ENCODE data around the gene HCST.

The HCST gene

DNA sequence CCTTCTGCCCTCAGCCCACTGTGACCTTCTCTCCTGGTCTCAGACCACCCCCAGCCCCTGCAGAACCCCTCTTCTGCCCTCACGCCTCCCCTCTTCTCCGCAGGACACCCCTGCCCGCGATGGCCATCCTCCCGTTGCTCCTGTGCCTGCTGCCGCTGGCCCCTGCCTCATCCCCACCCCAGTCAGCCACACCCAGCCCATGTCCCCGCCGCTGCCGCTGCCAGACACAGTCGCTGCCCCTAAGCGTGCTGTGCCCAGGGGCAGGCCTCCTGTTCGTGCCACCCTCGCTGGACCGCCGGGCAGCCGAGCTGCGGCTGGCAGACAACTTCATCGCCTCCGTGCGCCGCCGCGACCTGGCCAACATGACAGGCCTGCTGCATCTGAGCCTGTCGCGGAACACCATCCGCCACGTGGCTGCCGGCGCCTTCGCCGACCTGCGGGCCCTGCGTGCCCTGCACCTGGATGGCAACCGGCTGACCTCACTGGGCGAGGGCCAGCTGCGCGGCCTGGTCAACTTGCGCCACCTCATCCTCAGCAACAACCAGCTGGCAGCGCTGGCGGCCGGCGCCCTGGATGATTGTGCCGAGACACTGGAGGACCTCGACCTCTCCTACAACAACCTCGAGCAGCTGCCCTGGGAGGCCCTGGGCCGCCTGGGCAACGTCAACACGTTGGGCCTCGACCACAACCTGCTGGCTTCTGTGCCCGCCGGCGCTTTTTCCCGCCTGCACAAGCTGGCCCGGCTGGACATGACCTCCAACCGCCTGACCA lies 37.2 kb downstream of the HCST start:
- DNase-seq = no peak

DNA sequence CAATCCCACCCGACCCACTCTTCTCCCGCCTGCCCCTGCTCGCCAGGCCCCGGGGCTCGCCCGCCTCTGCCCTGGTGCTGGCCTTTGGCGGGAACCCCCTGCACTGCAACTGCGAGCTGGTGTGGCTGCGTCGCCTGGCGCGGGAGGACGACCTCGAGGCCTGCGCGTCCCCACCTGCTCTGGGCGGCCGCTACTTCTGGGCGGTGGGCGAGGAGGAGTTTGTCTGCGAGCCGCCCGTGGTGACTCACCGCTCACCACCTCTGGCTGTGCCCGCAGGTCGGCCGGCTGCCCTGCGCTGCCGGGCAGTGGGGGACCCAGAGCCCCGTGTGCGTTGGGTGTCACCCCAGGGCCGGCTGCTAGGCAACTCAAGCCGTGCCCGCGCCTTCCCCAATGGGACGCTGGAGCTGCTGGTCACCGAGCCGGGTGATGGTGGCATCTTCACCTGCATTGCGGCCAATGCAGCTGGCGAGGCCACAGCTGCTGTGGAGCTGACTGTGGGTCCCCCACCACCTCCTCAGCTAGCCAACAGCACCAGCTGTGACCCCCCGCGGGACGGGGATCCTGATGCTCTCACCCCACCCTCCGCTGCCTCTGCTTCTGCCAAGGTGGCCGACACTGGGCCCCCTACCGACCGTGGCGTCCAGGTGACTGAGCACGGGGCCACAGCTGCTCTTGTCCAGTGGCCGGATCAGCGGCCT lies 37.9 kb downstream of the HCST start:
- no peak for DNase-seq

DNA sequence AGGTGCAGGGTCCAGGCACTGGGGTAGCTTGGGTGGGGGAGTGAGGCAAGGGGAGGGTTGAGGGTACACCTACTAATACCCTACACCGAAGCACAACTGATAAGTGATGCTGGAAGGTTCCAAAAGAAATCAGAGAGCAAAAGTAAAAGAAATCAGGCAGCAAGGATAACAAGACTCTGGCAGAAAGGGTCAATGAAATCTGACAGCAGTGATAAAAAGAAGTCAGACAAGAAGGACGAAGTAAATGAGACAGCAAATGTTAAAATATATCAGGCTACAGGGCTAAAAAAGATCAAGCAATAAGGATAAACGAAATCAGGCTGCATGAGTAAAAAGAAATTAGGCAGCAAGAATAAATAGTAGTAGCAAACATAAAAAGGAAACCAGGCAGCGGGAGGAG lies 38.5 kb downstream of the HCST start:
- DNase-seq = no peak

DNA sequence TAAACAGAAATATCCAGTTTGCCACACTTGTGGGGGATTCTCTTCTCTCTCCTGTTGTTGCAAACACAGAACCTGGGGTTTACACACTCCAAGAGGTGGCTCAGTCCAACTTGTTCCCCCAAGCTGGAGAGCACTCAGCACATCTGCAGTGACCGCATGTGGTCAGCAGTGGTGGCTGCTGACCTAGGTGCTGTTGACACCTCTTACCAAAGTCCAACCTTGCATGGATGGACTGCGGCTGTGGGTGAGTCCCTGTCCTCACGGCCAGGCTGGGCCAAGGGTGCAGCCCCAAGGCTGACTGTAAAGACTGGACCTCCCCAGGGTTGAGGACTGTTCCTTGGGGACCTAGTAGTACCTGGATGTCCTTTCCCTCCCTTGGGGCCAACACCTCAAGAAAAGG lies 39.9 kb downstream of the HCST start:
- DNase-seq = no peak

DNA sequence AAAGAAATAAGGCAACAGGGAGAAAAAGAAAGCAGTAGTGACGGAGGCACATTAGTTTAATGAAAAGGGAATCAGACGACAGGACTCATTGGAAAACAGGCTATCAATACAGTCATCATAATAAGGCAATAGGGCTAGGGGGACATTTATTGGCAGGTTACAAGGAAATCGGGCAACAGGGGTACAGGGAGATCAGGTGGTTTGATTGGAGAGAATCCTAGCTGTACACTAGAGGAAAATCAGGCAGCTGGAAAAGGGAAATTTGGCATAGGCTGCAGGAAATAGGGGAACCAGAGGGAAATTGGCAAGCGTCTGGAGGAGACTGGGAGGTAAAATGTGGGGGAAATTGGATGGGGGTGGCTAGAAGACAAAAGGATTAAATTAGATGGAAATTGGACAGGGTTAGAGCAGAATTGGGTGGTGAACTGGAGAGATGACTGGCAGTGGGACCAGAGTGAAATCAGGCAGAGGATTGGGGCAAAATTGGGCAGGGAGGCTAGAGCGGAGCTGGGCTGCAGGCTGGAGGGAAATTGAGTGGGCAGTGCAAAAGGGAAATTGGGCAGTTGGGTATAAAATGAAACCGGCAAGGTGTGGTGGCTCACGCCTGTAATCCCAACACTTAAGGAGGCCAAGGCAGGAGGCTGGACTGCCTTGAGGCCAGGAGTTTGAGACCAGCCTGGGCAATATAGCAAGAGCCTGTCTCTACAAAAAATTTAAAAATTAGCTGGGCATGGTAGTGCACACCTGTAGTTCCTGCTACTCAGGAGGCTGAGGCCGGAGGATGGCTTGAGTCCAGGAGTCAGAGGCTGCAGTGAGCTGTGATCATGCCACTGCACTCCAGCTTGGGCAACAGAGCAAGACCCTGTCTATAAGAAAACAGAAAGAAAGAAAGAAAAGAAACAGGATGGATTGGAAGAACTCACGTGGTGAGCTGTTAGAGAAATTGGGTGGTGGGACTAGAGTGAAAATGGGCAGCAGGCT lies 41.3 kb downstream of the HCST start:
- no peak for DNase-seq

DNA sequence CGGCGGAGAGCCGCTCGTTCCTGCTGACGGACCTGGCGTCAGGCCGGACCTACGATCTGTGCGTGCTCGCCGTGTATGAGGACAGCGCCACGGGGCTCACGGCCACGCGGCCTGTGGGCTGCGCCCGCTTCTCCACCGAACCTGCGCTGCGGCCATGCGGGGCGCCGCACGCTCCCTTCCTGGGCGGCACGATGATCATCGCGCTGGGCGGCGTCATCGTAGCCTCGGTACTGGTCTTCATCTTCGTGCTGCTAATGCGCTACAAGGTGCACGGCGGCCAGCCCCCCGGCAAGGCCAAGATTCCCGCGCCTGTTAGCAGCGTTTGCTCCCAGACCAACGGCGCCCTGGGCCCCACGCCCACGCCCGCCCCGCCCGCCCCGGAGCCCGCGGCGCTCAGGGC lies 42.2 kb downstream of the HCST start:
- DNase-seq = no peak

DNA sequence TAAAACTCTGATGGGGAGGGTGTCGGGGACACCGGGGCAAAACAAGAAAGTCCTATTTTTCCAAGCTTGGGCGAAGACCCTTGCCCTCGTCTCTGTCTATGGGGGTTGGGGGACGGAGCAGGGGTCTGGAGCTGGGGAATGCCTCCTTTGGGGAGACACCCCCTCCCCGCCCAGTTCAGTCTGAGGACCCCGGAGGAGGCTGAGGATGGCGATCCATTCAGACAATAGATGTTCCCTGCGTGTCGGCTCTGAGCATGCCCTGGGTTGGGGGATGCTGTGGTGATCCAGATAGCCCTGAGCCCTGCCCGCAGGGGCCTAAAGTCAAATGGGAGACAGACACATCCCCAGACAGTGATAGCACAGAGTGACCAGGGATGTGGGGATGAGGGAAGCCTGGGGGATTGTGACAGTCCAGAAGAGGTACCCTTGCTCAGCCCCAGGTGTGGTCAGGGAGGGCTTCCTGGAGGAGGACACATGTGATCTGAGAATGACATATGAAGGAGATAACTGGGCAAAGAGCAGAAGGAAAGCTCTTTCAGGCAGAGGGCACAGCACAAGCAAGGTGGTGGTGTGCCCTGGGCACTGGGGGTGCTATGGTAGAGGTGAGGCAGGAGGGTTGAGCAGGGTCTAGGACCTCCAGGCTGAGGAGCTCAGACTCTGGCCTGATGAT lies 42.9 kb downstream of the HCST start:
- DNase-seq = no peak

DNA sequence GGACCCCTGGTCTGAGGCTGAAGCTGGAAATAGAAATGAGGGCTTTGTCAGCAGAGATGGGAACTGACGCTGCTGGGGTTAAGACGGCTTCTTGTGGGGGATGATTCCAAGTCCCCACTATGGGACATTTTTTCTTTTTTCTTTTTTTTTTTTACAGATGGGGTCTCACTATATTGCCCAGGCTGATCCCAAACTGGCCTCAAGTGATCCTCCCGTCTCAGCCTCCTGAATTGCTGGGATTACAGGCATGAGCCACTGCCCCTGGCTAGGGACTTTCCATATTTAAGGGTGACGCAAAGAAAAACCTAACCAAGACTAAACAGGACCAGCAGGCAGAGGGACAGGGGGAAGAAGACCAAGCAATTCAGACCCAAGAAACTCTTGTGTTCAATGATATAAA lies 43.9 kb downstream of the HCST start:
- no peak for DNase-seq

DNA sequence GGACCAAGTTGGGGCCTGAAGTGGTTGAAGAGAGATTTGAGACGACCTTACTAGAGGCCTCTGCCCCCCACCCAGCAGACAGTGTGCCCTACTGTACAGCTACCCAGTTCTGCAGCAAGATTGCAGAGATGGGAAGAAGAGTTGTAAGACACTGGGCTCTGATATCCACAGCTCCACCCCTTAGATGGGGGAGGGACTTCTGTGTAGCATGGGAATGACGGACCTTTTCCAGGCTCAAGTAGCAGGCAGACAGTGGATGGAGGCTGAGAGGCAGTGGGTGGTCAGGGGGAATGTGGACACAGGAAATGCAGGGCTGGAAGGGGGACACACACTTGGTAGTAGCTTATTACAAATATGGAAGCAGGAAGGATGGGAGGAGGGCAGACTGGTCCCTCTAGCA lies 46.8 kb downstream of the HCST start:
- no peak for DNase-seq

Data from inflammatory macrophage treated with lipopolysaccharide for 1 hour (primary cell).